Activated T-cell treated with anti-CD3 and anti-CD28 coated beads, Interleukin-2, amount 50 U/mL, for 4 hours (primary cell): Measurements from ENCODE around the gene LTBP1. TPM values are rescaled to one million over a fixed set of nuclear protein-coding genes. Genes with fewer than 3 reads are reported as not detected.

Experiments
- ATAC-seq, 2 donors: fragments of 200-7000 bp; cut with Tn5 transposase; one replicate each; pipeline ENCODE4 v1.10.0; 2021
- DNase-seq: peaks from one replicate; pipeline ENCODE4 v3.0.0-alpha.2; 2020
- H3K27me3 Mint-ChIP-seq: one replicate; pipeline ENCODE4 v1.8.0; 2021; ENCODE audit warnings: low read depth, mixed read lengths
- H3K36me3 Mint-ChIP-seq: one replicate; pipeline ENCODE4 v1.8.0; 2022; ENCODE audit warnings: mixed read lengths; ENCODE audit not compliant: insufficient read depth
- H3K4me1 Mint-ChIP-seq: one replicate; pipeline ENCODE4 v1.8.0; 2021; ENCODE audit warnings: low read depth, mixed read lengths
- H3K4me3 Mint-ChIP-seq: one replicate; pipeline ENCODE4 v1.8.0; 2021; ENCODE audit warnings: mild to moderate bottlenecking, moderate library complexity, mixed read lengths
- H3K9me3 Mint-ChIP-seq: one replicate; pipeline ENCODE4 v1.8.0; 2021; ENCODE audit warnings: mixed read lengths
- total RNA-seq, 3 donors: library from RNA; stranded (reverse); gene quantifications; one replicate each; pipeline ENCODE4 v1.2.1, GENCODE V29; 2021

LTBP1 gene
- total RNA-seq, 3 donors from 2014 or later: 0.21 to 0.33 (median 0.22) TPM

- DNase-seq: no peak
- ATAC-seq: no peak
- Mint-ChIP-seq H3K4me3 (no peak overlapping the region), H3K27me3 (no peaks in the 10 kb centered on the region), H3K9me3 (peaks cover 14% of the 10 kb centered on the region), H3K36me3 (no peaks in the 10 kb centered on the region), H3K4me1 (no peaks in the 10 kb centered on the region)
These were observed 501.6 kb downstream of the LTBP1 start for GRCh38 chr2:33448220-33448899.
